Endodermal cell (in vitro differentiated cells): ENCODE results near the gene GDF11. TPM values are rescaled to one million over a fixed set of nuclear protein-coding genes. Genes with fewer than 3 reads are reported as not detected.

Experiments
- DNase-seq: peaks from one replicate; pipeline ENCODE4 v3.0.0-alpha.2; 2017
- H3K27ac ChIP-seq: 2 replicates; pipeline ENCODE4 v1.5.1; 2013; ENCODE audit warnings: mild to moderate bottlenecking, low read depth, low read length, moderate library complexity
- H3K27me3 ChIP-seq: 2 replicates; pipeline ENCODE4 v1.6.1; 2013; ENCODE audit warnings: mild to moderate bottlenecking, low read length, moderate library complexity; ENCODE audit not compliant: insufficient read depth, control insufficient read depth, poor library complexity, severe bottlenecking
- H3K36me3 ChIP-seq: 2 replicates; pipeline ENCODE4 v1.7.0; 2013; ENCODE audit warnings: mild to moderate bottlenecking, low read length, moderate library complexity; ENCODE audit not compliant: control insufficient read depth, insufficient read depth
- H3K4me1 ChIP-seq: one replicate; pipeline ENCODE4 v1.7.0; 2013; ENCODE audit warnings: low read length; ENCODE audit not compliant: control insufficient read depth, insufficient read depth
- H3K4me3 ChIP-seq: 2 replicates; pipeline ENCODE4 v1.5.1; 2013; ENCODE audit warnings: mild to moderate bottlenecking, low read length, moderate library complexity
- H3K9ac ChIP-seq: 2 replicates; pipeline ENCODE4 v1.6.1; 2013; ENCODE audit warnings: mild to moderate bottlenecking, low read length, moderate library complexity; ENCODE audit not compliant: poor library complexity, severe bottlenecking; ENCODE audit errors: extremely low read depth
- H3K9me3 ChIP-seq: 2 replicates; pipeline ENCODE4 v1.6.1; 2013; ENCODE audit warnings: mild to moderate bottlenecking, low read length, moderate library complexity; ENCODE audit not compliant: control insufficient read depth
- H3K27ac Mint-ChIP-seq: 2 replicates; pipeline ENCODE4 v1.8.0; 2020; ENCODE audit warnings: mixed read lengths
- H3K27me3 Mint-ChIP-seq: 2 replicates; pipeline ENCODE4 v1.8.0; 2021; ENCODE audit warnings: mild to moderate bottlenecking, mixed read lengths; ENCODE audit not compliant: insufficient read depth
- H3K36me3 Mint-ChIP-seq: 2 replicates; pipeline ENCODE4 v1.8.0; 2020; ENCODE audit warnings: low read depth, mixed read lengths
- H3K4me1 Mint-ChIP-seq: 2 replicates; pipeline ENCODE4 v1.8.0; 2020; ENCODE audit warnings: mixed read lengths
- H3K4me3 Mint-ChIP-seq: 2 replicates; pipeline ENCODE4 v1.8.0; 2020; ENCODE audit warnings: mild to moderate bottlenecking, moderate library complexity, mixed read lengths
- H3K9me3 Mint-ChIP-seq: 2 replicates; pipeline ENCODE4 v1.8.0; 2020; ENCODE audit warnings: mild to moderate bottlenecking, mixed read lengths
- WGBS, 2 experiments: methylation state at CpG; one replicate each; pipeline versions ENCODE4 v1.1.5 to v1.1.7; 2013; ENCODE audit warnings: missing lambda C conversion rate in 2 of 2, mixed read lengths in 1 of 2; ENCODE audit not compliant: insufficient coverage in 1 of 2, insufficient read length in 1 of 2; 5-methylcytosine and 5-hydroxymethylcytosine counted together
- total RNA-seq, 2 donors: library from RNA; stranded (reverse); fragmentation: NEBNext Ultra II Directional in 1 of 2; extraction: Animal tissue kit (Norgen Biotek cat#: 25700) in 1 of 2; gene quantifications; 2 replicates in 1 of 2; 3 replicates in 1 of 2; pipeline ENCODE4 v1.2.1, GENCODE V29; 2021
- TF ChIP-seq, protein P1 (sequence below): fragments of 200-600 bp; sonication (generic); conservative IDR thresholded peaks from 2 replicates; pipeline ENCODE4 v1.5.0; 2021; ENCODE audit warnings: antibody characterized with exemption, mild to moderate bottlenecking

GDF11 gene
- total RNA-seq, 2 donors from 2014 or later, result 29.8 to 33.0 TPM

GRCh38 chr12:55711786-55712553 lies 31.0 kb upstream of the GDF11 start:
- H3K27me3 Mint-ChIP-seq, result peaks cover 59% of the 10 kb centered on the region
- H3K27me3 ChIP-seq, result peaks cover 51% of the 10 kb centered on the region
- TF ChIP-seq, protein P1, sequence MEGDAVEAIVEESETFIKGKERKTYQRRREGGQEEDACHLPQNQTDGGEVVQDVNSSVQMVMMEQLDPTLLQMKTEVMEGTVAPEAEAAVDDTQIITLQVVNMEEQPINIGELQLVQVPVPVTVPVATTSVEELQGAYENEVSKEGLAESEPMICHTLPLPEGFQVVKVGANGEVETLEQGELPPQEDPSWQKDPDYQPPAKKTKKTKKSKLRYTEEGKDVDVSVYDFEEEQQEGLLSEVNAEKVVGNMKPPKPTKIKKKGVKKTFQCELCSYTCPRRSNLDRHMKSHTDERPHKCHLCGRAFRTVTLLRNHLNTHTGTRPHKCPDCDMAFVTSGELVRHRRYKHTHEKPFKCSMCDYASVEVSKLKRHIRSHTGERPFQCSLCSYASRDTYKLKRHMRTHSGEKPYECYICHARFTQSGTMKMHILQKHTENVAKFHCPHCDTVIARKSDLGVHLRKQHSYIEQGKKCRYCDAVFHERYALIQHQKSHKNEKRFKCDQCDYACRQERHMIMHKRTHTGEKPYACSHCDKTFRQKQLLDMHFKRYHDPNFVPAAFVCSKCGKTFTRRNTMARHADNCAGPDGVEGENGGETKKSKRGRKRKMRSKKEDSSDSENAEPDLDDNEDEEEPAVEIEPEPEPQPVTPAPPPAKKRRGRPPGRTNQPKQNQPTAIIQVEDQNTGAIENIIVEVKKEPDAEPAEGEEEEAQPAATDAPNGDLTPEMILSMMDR, result no peak
- H3K4me1 ChIP-seq, result no peaks in the 10 kb centered on the region
- H3K27ac Mint-ChIP-seq, result no peak overlapping the region
- no peak overlapping the region for H3K27ac ChIP-seq
- H3K4me3 ChIP-seq, result no peak overlapping the region
- WGBS, 2 experiments, result 91 to 100% methylated on average over 4 of the region's 4 CpGs
- no peaks in the 10 kb centered on the region for H3K36me3 Mint-ChIP-seq
- no peak for DNase-seq
- no peaks in the 10 kb centered on the region for H3K9me3 Mint-ChIP-seq
- no peaks in the 10 kb centered on the region for H3K36me3 ChIP-seq
- peaks cover 26% of the 10 kb centered on the region for H3K4me1 Mint-ChIP-seq
- no peak overlapping the region for H3K9ac ChIP-seq
- H3K9me3 ChIP-seq, result no peaks in the 10 kb centered on the region
- H3K4me3 Mint-ChIP-seq, result no peak overlapping the region

DNA sequence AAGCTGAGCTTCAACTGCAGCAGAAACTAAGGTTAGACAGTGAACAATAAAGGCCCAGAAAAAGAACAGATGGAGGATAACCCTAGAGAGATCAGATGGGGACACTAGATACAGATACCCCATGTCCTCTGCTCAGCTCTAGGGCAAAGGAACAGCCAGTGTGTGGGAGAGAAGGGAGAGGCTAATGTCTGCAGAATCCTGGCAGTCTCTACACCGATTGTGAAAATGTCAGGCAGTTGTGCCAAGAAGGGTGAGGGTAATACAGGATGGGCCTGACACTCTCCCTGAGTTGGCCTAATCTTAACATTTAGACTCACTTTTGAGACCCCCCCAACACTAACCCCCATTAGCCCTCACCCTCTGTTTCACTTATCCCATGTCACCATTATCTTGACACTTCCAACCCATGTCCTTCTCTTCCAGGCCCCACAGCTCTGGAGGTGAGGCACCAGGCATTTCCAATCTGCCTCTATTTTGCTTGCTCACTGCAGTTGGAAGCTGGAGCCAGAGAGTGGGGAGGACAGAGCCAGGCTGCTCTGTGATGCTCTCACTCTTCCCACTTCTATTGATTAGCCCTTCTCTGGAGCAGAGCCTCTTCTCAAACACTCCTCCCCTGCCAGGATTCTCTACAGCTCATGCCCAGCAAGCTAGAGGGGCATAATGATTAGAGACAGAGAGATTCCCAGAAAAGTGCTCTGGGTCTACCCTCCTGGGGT lies 30.1 kb upstream of the GDF11 start:
- Histone ChIP-seq H3K9me3 (no peaks in the 10 kb centered on the region), H3K36me3 (no peaks in the 10 kb centered on the region), H3K27me3 (peaks cover 51% of the 10 kb centered on the region), H3K4me3 (no peak overlapping the region), H3K27ac (no peak overlapping the region), H3K9ac (no peak overlapping the region), H3K4me1 (peaks cover 5% of the 10 kb centered on the region)
- Mint-ChIP-seq H3K27ac (no peak overlapping the region), H3K36me3 (no peaks in the 10 kb centered on the region), H3K4me1 (peaks cover 32% of the 10 kb centered on the region), H3K4me3 (no peak overlapping the region), H3K9me3 (no peaks in the 10 kb centered on the region), H3K27me3 (peaks cover 55% of the 10 kb centered on the region)
- DNase-seq, result no peak
- TF ChIP-seq, protein P1, result no peak
- 58 to 60% methylated on average over 1 of the region's 1 CpG for WGBS, 2 experiments

DNA sequence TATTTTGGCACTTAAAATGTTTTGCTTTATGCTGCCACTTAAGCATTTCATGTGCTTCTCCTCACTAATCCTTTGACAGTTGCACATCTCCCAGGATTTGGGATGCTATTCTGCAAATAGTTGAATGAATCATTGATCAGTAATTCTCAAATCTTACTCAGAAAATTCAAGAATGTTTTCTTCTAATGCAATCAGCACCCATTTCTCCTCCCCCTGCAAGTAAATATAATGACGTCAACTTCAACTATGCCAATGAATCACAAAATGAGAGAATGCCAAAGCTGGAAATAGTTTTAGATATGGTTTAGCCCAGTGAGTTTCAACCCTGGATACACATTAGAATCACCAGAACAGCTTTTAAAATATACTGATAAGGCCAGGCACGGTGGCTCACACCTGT lies 29.2 kb upstream of the GDF11 start:
- DNase-seq, result no peak
- Histone ChIP-seq H3K9ac (no peak overlapping the region), H3K4me1 (peaks cover 5% of the 10 kb centered on the region), H3K9me3 (no peaks in the 10 kb centered on the region), H3K27me3 (peaks cover 46% of the 10 kb centered on the region), H3K27ac (no peak overlapping the region), H3K36me3 (no peaks in the 10 kb centered on the region), H3K4me3 (no peak overlapping the region)
- Mint-ChIP-seq H3K27me3 (peaks cover 47% of the 10 kb centered on the region), H3K9me3 (no peaks in the 10 kb centered on the region), H3K4me1 (peaks cover 33% of the 10 kb centered on the region), H3K4me3 (no peak overlapping the region), H3K36me3 (no peaks in the 10 kb centered on the region), H3K27ac (no peak overlapping the region)
- 90 to 100% methylated on average over 1 to 2 of the region's 2 CpGs for WGBS, 2 experiments
- TF ChIP-seq, protein P1, result no peak
